Mucosa of rectum (tissue), 2 donors: Measurements from ENCODE around the gene RAD51B.

Experiments used
- H3K27ac ChIP-seq, 2 donors: one replicate each; pipeline ENCODE4 v1.7.0; 2013; ENCODE audit warnings: inconsistent platforms in 2 of 2, low read depth in 2 of 2, low read length in 2 of 2
- H3K27me3 ChIP-seq, 2 donors: one replicate each; pipeline ENCODE4 v1.7.0; 2013; ENCODE audit warnings: low read length in 2 of 2; ENCODE audit not compliant: control insufficient read depth in 2 of 2, insufficient read depth in 2 of 2
- H3K36me3 ChIP-seq, 2 donors: one replicate each; pipeline ENCODE4 v1.7.0; 2013; ENCODE audit warnings: low read length in 2 of 2; ENCODE audit not compliant: control insufficient read depth in 2 of 2, insufficient read depth in 2 of 2
- H3K4me1 ChIP-seq, 2 donors: one replicate each; pipeline ENCODE4 v1.7.0; 2013; ENCODE audit warnings: low read length in 2 of 2, mild to moderate bottlenecking in 1 of 2; ENCODE audit not compliant: control insufficient read depth in 2 of 2, insufficient read depth in 2 of 2
- H3K4me3 ChIP-seq, 2 donors: one replicate each; pipeline ENCODE4 v1.7.0; 2013; ENCODE audit warnings: low read length in 2 of 2
- H3K9ac ChIP-seq, 2 donors: one replicate each; pipeline ENCODE4 v1.7.0; 2013; ENCODE audit warnings: low read length in 2 of 2, low read depth in 1 of 2, mild to moderate bottlenecking in 1 of 2
- H3K9me3 ChIP-seq, 2 donors: one replicate each; pipeline ENCODE4 v1.7.0; 2013; ENCODE audit warnings: low read length in 2 of 2; ENCODE audit not compliant: control insufficient read depth in 2 of 2
- donor health status: healthy.
- donor health status: Normal muscosa, but diverticular disease.

RAD51B gene

GRCh38 chr14:68367536-68367935 is 548.0 kb downstream of the RAD51B start:
- no peaks in the 10 kb centered on the region for H3K36me3 ChIP-seq
- H3K4me1 ChIP-seq = peaks cover 0 to 14% of the 10 kb centered on the region in 2 donors
- H3K27ac ChIP-seq = peak overlapping the region in 1 of 2 donors; percentile 7

GRCh38 chr14:68368850-68369249 is 549.3 kb downstream of the RAD51B start:
- no peaks in the 10 kb centered on the region for H3K36me3 ChIP-seq
- no peak overlapping the region for H3K4me3 ChIP-seq
- no peaks in the 10 kb centered on the region for H3K9me3 ChIP-seq
- H3K4me1 ChIP-seq = peaks cover 0 to 14% of the 10 kb centered on the region in 2 donors
- H3K27me3 ChIP-seq = no peaks in the 10 kb centered on the region
- peak overlapping the region in 1 of 2 donors; percentile 5 for H3K27ac ChIP-seq
- no peak overlapping the region for H3K9ac ChIP-seq

More at GRCh38 chr14:68367536-68367935, 548.0 kb downstream of the RAD51B start:
- no peaks in the 10 kb centered on the region for H3K27me3 ChIP-seq
- H3K4me3 ChIP-seq = no peak overlapping the region
- no peak overlapping the region for H3K9ac ChIP-seq
- no peaks in the 10 kb centered on the region for H3K9me3 ChIP-seq

- Histone ChIP-seq H3K36me3 (no peaks in the 10 kb centered on the region), H3K27me3 (no peaks in the 10 kb centered on the region), H3K9me3 (no peaks in the 10 kb centered on the region), H3K4me1 (peaks cover 0 to 12% of the 10 kb centered on the region in 2 donors), H3K27ac (no peak overlapping the region), H3K4me3 (no peak overlapping the region), H3K9ac (no peak overlapping the region)
Observed at GRCh38 chr14:68369281-68370056, 549.9 kb downstream of the RAD51B start.

- Histone ChIP-seq H3K9me3 (no peaks in the 10 kb centered on the region), H3K27me3 (no peaks in the 10 kb centered on the region), H3K36me3 (no peaks in the 10 kb centered on the region), H3K9ac (no peak overlapping the region), H3K4me3 (no peak overlapping the region), H3K27ac (no peak overlapping the region), H3K4me1 (peaks cover 0 to 7% of the 10 kb centered on the region in 2 donors)
Observed at GRCh38 chr14:68370057-68370360, 550.4 kb downstream of the RAD51B start.

GRCh38 chr14:68372368-68372767 is 552.8 kb downstream of the RAD51B start:
- H3K36me3 ChIP-seq = no peaks in the 10 kb centered on the region
- no peak overlapping the region for H3K27ac ChIP-seq
- H3K4me1 ChIP-seq = peaks cover 7 to 8% of the 10 kb centered on the region in 2 donors

GRCh38 chr14:68373124-68373646 is 553.6 kb downstream of the RAD51B start:
- no peak overlapping the region for H3K27ac ChIP-seq
- no peak overlapping the region for H3K9ac ChIP-seq
- no peak overlapping the region for H3K4me3 ChIP-seq
- H3K27me3 ChIP-seq = no peaks in the 10 kb centered on the region
- peaks cover 10% of the 10 kb centered on the region in 2 donors for H3K4me1 ChIP-seq
- no peaks in the 10 kb centered on the region for H3K9me3 ChIP-seq
- H3K36me3 ChIP-seq = no peaks in the 10 kb centered on the region

More at GRCh38 chr14:68372368-68372767, 552.8 kb downstream of the RAD51B start:
- no peaks in the 10 kb centered on the region for H3K9me3 ChIP-seq
- H3K4me3 ChIP-seq = no peak overlapping the region
- H3K9ac ChIP-seq = no peak overlapping the region
- H3K27me3 ChIP-seq = no peaks in the 10 kb centered on the region

GRCh38 chr14:68373847-68374444 is 554.4 kb downstream of the RAD51B start:
- Histone ChIP-seq H3K4me3 (no peak overlapping the region), H3K9ac (no peak overlapping the region), H3K4me1 (peaks cover 10% of the 10 kb centered on the region in 2 donors), H3K27me3 (no peaks in the 10 kb centered on the region), H3K36me3 (no peaks in the 10 kb centered on the region), H3K27ac (no peak overlapping the region), H3K9me3 (no peaks in the 10 kb centered on the region)

DNA sequence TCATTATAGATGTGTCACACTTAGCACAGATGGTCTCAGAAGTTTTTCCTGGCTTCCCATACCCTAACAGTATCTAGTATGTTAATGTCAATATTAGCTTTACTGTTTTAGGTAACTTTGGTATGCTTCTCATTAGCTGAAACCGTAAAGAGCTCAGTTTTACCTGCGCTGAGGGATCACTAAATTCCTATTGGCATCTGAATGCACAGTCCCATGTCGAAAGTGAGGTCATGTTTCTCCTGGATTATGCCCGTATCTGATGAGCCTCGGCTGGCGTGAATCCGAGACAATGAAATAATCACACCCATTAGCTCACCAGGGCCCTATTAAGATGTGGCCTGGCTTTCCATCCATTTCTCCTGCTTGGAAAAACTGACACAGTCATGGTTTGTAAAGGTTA is 555.1 kb downstream of the RAD51B start:
- Histone ChIP-seq H3K27ac (no peak overlapping the region), H3K36me3 (no peaks in the 10 kb centered on the region), H3K27me3 (no peaks in the 10 kb centered on the region), H3K9me3 (no peaks in the 10 kb centered on the region), H3K9ac (no peak overlapping the region), H3K4me3 (no peak overlapping the region), H3K4me1 (peaks cover 13 to 16% of the 10 kb centered on the region in 2 donors)

DNA sequence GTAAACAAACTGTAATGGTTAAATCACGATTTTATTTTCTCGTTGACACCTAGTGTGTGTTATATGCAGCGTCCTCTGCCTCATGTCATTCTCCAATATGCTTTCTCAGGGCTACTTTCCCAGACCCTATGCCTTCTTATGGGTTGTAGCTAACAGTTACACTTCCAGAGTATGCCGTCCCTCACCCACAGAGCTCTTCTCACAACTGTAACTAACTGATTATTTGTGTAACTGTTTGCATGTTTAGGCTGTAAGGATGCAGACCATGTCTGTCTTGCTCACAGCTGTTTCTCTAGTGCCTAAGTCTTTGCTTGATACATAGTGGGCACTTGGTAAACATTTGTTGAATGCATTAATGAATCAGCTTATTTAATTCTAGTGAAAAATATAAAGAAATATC is 555.8 kb downstream of the RAD51B start:
- no peaks in the 10 kb centered on the region for H3K36me3 ChIP-seq
- H3K27me3 ChIP-seq = no peaks in the 10 kb centered on the region
- H3K27ac ChIP-seq = no peak overlapping the region
- H3K9ac ChIP-seq = no peak overlapping the region
- peaks cover 17 to 23% of the 10 kb centered on the region in 2 donors for H3K4me1 ChIP-seq
- H3K4me3 ChIP-seq = no peak overlapping the region
- no peaks in the 10 kb centered on the region for H3K9me3 ChIP-seq

DNA sequence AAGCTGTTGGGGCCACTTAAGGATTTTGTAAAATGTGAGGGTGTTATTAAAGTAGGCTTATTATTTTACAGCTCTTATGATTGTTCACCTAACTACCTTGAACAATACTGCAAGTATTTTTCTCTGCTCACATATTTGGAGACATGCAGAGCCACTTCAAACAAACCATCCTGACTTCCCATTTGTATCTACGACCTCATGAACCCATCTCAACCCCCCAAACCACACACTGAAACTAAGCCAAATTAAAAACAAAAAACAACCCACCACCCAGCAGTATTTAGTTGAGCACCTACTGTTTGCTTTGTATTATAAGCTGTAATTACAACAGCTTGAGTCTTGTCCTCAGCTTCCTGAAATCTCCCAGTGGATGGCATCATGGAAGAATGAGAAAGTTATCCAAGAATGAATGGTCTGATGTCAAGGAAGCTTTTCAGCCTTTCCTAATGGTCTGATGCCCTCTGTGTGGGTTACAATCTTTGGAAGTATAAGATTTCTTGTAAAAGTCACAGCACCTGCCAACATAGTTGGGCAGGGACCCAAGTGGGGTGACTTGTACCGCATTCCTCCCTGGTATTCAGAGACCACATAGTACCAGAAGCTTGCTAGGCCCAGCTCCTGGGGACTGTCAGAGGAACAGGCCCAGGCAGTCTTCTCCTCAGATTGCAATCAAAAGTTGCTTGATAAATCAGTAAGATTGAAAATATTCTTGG is 556.6 kb downstream of the RAD51B start:
- Histone ChIP-seq H3K9ac (no peak overlapping the region), H3K36me3 (no peaks in the 10 kb centered on the region), H3K9me3 (no peaks in the 10 kb centered on the region), H3K27ac (peak overlapping the region; percentile 37 to 75), H3K27me3 (no peaks in the 10 kb centered on the region), H3K4me1 (peaks cover 17 to 24% of the 10 kb centered on the region in 2 donors), H3K4me3 (no peak overlapping the region)
